MM.1S (cell line): ENCODE results near the gene BPIFB2.

ENCODE experiments used
- CTCF ChIP-seq: fragments of 300-600 bp; sonication (generic); IDR thresholded peaks from 2 replicates; pipeline ENCODE4 v1.5.1; 2016; ENCODE audit warnings: antibody characterized with exemption, low read length, mixed read lengths
- EZH2 ChIP-seq: fragments of 300-600 bp; sonication (generic); optimal IDR thresholded peaks from 2 replicates; pipeline ENCODE3; 2017; ENCODE audit warnings: low read depth, mild to moderate bottlenecking, antibody characterized with exemption, low read length, mixed read lengths
- EZH2phosphoT487 ChIP-seq: fragments of 300-600 bp; sonication (generic); IDR thresholded peaks from 2 replicates; pipeline ENCODE4 v1.6.1; 2018; ENCODE audit warnings: antibody characterized with exemption, low read length

GRCh38 chr20:33032555-33032954 lies 25.1 kb downstream of the BPIFB2 start:
- no peak for TF ChIP-seq CTCF
- TF ChIP-seq EZH2phosphoT487 = no peak
- TF ChIP-seq EZH2 = no peak
